G401 (cell line): ENCODE results near the gene ITFG1. TPM values are rescaled to one million over a fixed set of nuclear protein-coding genes. Genes with fewer than 3 reads are reported as not detected.
"Not testable (repeated sequence)": the region's sequence is repeated elsewhere in the genome, so short reads cannot be mapped to it uniquely, and the experiment has no call there.

Experiments used
- DNase-seq: peaks from one replicate; pipeline ENCODE4 v3.0.0-alpha.2; 2015; ENCODE audit warnings: low spot score
- in situ Hi-C: cut with HindIII; loops from 2 replicates; pipeline ENCODE4 v1.10.0; 2016; ENCODE audit warnings: low sequenced_read_pairs, mixed read lengths
- total RNA-seq: library from RNA; depleted of rRNA; stranded (reverse); fragments of >200 nt; shearing (Covaris generic); gene quantifications from 2 replicates; pipeline ENCODE4 v1.2.3, GENCODE V29; 2014

ITFG1 gene
- total RNA-seq, 1 experiment from 2014 or later, result 37.9 TPM

- DNase-seq, result no peak
- in situ Hi-C loops, result no loop called here
Observed at GRCh38 chr16:47197536-47198179, 263.2 kb downstream of the ITFG1 start.

- DNase-seq, result no peak
- in situ Hi-C loops, result no loop called here
Observed at GRCh38 chr16:47196457-47196856, 264.4 kb downstream of the ITFG1 start.

- in situ Hi-C loops, result no loop called here
- no peak for DNase-seq
Observed at GRCh38 chr16:47182318-47182717, 278.5 kb downstream of the ITFG1 start.

GRCh38 chr16:47181066-47181465 is 279.8 kb downstream of the ITFG1 start:
- in situ Hi-C loops, result not testable (repeated sequence)

GRCh38 chr16:47180073-47180472 is 280.8 kb downstream of the ITFG1 start:
- DNase-seq, result no peak
- in situ Hi-C loops, result no loop called here

More at GRCh38 chr16:47181066-47181465, 279.8 kb downstream of the ITFG1 start:
- DNase-seq, result not testable (repeated sequence)

- in situ Hi-C loops, result no loop called here
- no peak for DNase-seq
Observed at GRCh38 chr16:47175152-47175551, 285.7 kb downstream of the ITFG1 start.

- in situ Hi-C loops, result no loop called here
- DNase-seq, result no peak
Observed at GRCh38 chr16:47162670-47163420, 298.0 kb downstream of the ITFG1 start.

- in situ Hi-C loops, result no loop called here
- no peak for DNase-seq
Observed at GRCh38 chr16:47161464-47161863, 299.4 kb downstream of the ITFG1 start.

- no peak for DNase-seq
- in situ Hi-C loops, result no loop called here
Observed at GRCh38 chr16:47160422-47160821, 300.4 kb downstream of the ITFG1 start.

- no peak for DNase-seq
- in situ Hi-C loops, result no loop called here
Observed at GRCh38 chr16:47158992-47159391, 301.9 kb downstream of the ITFG1 start.

GRCh38 chr16:47156680-47157215 is 304.1 kb downstream of the ITFG1 start:
- in situ Hi-C loops, result no loop called here

GRCh38 chr16:47152501-47152900 is 308.4 kb downstream of the ITFG1 start:
- in situ Hi-C loops, DNase-seq: not testable (repeated sequence)

More at GRCh38 chr16:47156680-47157215, 304.1 kb downstream of the ITFG1 start:
- no peak for DNase-seq

GRCh38 chr16:47150067-47150466 is 310.8 kb downstream of the ITFG1 start:
- in situ Hi-C loops, result no loop called here
- DNase-seq, result no peak

- DNase-seq, result no peak
- in situ Hi-C loops, result no loop called here
Observed at GRCh38 chr16:47144559-47144877, 316.3 kb downstream of the ITFG1 start.

- DNase-seq, result peak; percentile 50
- in situ Hi-C loops, result no loop called here
Observed at GRCh38 chr16:47143677-47144558, 316.9 kb downstream of the ITFG1 start, which contains the start of gene NETO2. TSS of gene NETO2 (minus strand) at chr16:47143945. CDS start at chr16:47143612, 333 bp downstream.

GRCh38 chr16:47142821-47143676 is 317.8 kb downstream of the ITFG1 start:
- in situ Hi-C loops, result no loop called here
- peak; percentile 36 for DNase-seq

- peak; percentile 45 for DNase-seq
- in situ Hi-C loops, result no loop called here
Observed at GRCh38 chr16:47142486-47142820, 318.4 kb downstream of the ITFG1 start.

- in situ Hi-C loops, result no loop called here
- peak; percentile 98 for DNase-seq
Observed at GRCh38 chr16:47141773-47142485, 318.9 kb downstream of the ITFG1 start.
